Stimulated activated CD4-positive, alpha-beta T cell treated with anti-CD3 and anti-CD28 coated beads, Interleukin-15, amount 100 ng/mL, for 48 hours (primary cell): Measurements from ENCODE around the gene SSUH2.
"Not testable (repeated sequence)": the region's sequence is repeated elsewhere in the genome, so short reads cannot be mapped to it uniquely, and the experiment has no call there.

Experiments used
- DNase-seq, 2 donors: peaks; one replicate each; pipeline ENCODE4 v3.0.0-alpha.2; 2020; ENCODE audit warnings: low read depth in 2 of 2

Gene SSUH2

GRCh38 chr3:8644748-8645390, at the start of gene SSUH2:
TSS of gene SSUH2 (minus strand) at chr3:8644798. CDS start at chr3:8644758, 40 bp downstream.
- DNase-seq: no peak

- DNase-seq: not testable (repeated sequence)
These were observed 46.7 kb upstream of the SSUH2 start for GRCh38 chr3:8691295-8691694.

- DNase-seq: not testable (repeated sequence)
These were observed 40.4 kb upstream of the SSUH2 start for GRCh38 chr3:8684992-8685391.

- not testable (repeated sequence) for DNase-seq
These were observed 38.4 kb upstream of the SSUH2 start for GRCh38 chr3:8682850-8683574.

GRCh38 chr3:8681881-8682538, 37.4 kb upstream of the SSUH2 start:
- not testable (repeated sequence) for DNase-seq

GRCh38 chr3:8681349-8681748, 36.8 kb upstream of the SSUH2 start:
- DNase-seq: no peak

GRCh38 chr3:8679817-8680553, 35.4 kb upstream of the SSUH2 start:
- not testable (repeated sequence) for DNase-seq

- DNase-seq: no peak
These were observed 34.2 kb upstream of the SSUH2 start for GRCh38 chr3:8678751-8679150.

- not testable (repeated sequence) for DNase-seq
These were observed 32.7 kb upstream of the SSUH2 start for GRCh38 chr3:8677258-8677657.

GRCh38 chr3:8675591-8675990, 31.0 kb upstream of the SSUH2 start:
- DNase-seq: not testable (repeated sequence)

GRCh38 chr3:8673083-8673737, 28.6 kb upstream of the SSUH2 start:
- DNase-seq: no peak

- DNase-seq: no peak
These were observed 24.4 kb upstream of the SSUH2 start for GRCh38 chr3:8669019-8669418.

GRCh38 chr3:8668216-8668615, 23.6 kb upstream of the SSUH2 start:
- no peak for DNase-seq

GRCh38 chr3:8667463-8668091, 23.0 kb upstream of the SSUH2 start:
- no peak for DNase-seq

GRCh38 chr3:8665407-8665896, 20.9 kb upstream of the SSUH2 start:
- no peak for DNase-seq

- DNase-seq: peak in 1 of 2 donors; percentile 46
These were observed 18.8 kb upstream of the SSUH2 start for GRCh38 chr3:8663177-8664061.

GRCh38 chr3:8662594-8662993, 18.0 kb upstream of the SSUH2 start:
- no peak for DNase-seq

GRCh38 chr3:8660175-8661118, 15.8 kb upstream of the SSUH2 start:
- no peak for DNase-seq

- DNase-seq: no peak
These were observed 14.6 kb upstream of the SSUH2 start for GRCh38 chr3:8659242-8659641.
